Panc1 (cell line): ENCODE measurements around the gene TNK1.

Source experiments
- CTCF ChIP-seq: fragments of 450-650 bp; IDR thresholded peaks from 2 replicates; pipeline ENCODE4 v1.5.1; 2017; ENCODE audit warnings: mild to moderate bottlenecking
- POLR2AphosphoS5 ChIP-seq: IDR thresholded peaks from 2 replicates; pipeline ENCODE4 v1.6.1; 2012; ENCODE audit warnings: mild to moderate bottlenecking, low read depth, low read length, moderate library complexity

GRCh38 chr17:7425316-7425715 is 44.4 kb downstream of the TNK1 start, which contains the start of gene SPEM2:
- no peak for TF ChIP-seq CTCF
- no peak for TF ChIP-seq POLR2AphosphoS5
